Colonic mucosa (tissue), 4 donors: Measurements from ENCODE around the gene GAA. TPM values are rescaled to one million over a fixed set of nuclear protein-coding genes. Genes with fewer than 3 reads are reported as not detected.

Experiments
- DNase-seq: peaks from one replicate; pipeline ENCODE4 v3.0.0-alpha.2; 2020
- H3K27ac ChIP-seq: fragments of 200-600 bp; one replicate; pipeline ENCODE4 v1.8.0; 2021
- H3K27me3 ChIP-seq: fragments of 200-600 bp; one replicate; pipeline ENCODE4 v1.8.0; 2021
- H3K36me3 ChIP-seq: fragments of 200-600 bp; one replicate; pipeline ENCODE4 v1.8.0; 2021
- H3K4me1 ChIP-seq: fragments of 200-600 bp; one replicate; pipeline ENCODE4 v1.8.0; 2021; ENCODE audit warnings: mild to moderate bottlenecking
- H3K4me3 ChIP-seq: fragments of 200-600 bp; one replicate; pipeline ENCODE4 v1.8.0; 2021
- H3K9ac ChIP-seq, 2 donors: one replicate each; pipeline ENCODE4 v1.7.0; 2013; ENCODE audit warnings: control low read depth in 2 of 2, low read depth in 2 of 2, low read length in 2 of 2
- H3K9me3 ChIP-seq: fragments of 200-600 bp; one replicate; pipeline ENCODE4 v1.8.0; 2021
- CTCF ChIP-seq: fragments of 200-600 bp; IDR thresholded peaks from one replicate; pipeline ENCODE4 v1.8.0; 2022; ENCODE audit warnings: antibody characterized with exemption, mild to moderate bottlenecking
- intact Hi-C: fragments of 100-400 bp; cut with DNase I; formaldehyde crosslinking; loops from one replicate; pipeline ENCODE4 v1.14.1; 2022
- microRNA-seq: library from miRNA; unstranded; fragments of <30 nt; microRNA quantifications from one replicate; pipeline ENCODE4, GENCODE V29; 2019
- total RNA-seq, 2 donors: library from RNA; stranded (reverse); fragmentation: NEBNext Ultra II Directional in 1 of 2; extraction: Animal tissue kit (Norgen Biotek cat#: 25700) in 1 of 2; gene quantifications; one replicate each; pipeline ENCODE4 v1.2.1, GENCODE V29; 2021
- donor health status: healthy.
- donor health status: DM: no; HTN: no; CAD: no.
- donor health status: DM: no; HTN: no; CAD: no.

Gene GAA
- total RNA-seq, 2 donors from 2014 or later, result 34.0 to 59.4 TPM

- Histone ChIP-seq H3K36me3 (no peaks in the 10 kb centered on the region), H3K9ac (no peak overlapping the region), H3K4me1 (no peaks in the 10 kb centered on the region), H3K27me3 (no peaks in the 10 kb centered on the region), H3K9me3 (no peaks in the 10 kb centered on the region), H3K4me3 (no peak overlapping the region), H3K27ac (no peak overlapping the region)
- DNase-seq, result no peak
- intact Hi-C loops, result no loop called here
- no peak for TF ChIP-seq CTCF
Observed at GRCh38 chr17:80169107-80169506, 67.7 kb downstream of the GAA start.

Small RNAs within 50 kb of the gene (microRNA-seq; reads per million reads assigned to microRNA genes)
- gene MIR1268B, result not detected

Other genes starting within 250 kb of the GAA start
- 10 to 100 TPM; 14.4 to 19.8 TPM for gene TBC1D16, start 65.7 kb upstream of the GAA start, total RNA-seq
- gene CCDC40, start 64.9 kb upstream of the GAA start, total RNA-seq, result 1 to 10 TPM; 1.2 to 3.6 TPM
- gene EIF4A3, start 45.5 kb downstream of the GAA start, total RNA-seq, result 100 to 1,000 TPM in 1 of 2 donors, 10 to 100 TPM in 1; 99.8 to 114 TPM
- under 1 TPM; 0.29 to 0.54 TPM for gene CARD14, start 68.4 kb downstream of the GAA start, total RNA-seq
- 10 to 100 TPM; 40.3 to 43.1 TPM for gene SGSH, start 118.8 kb downstream of the GAA start, total RNA-seq
- gene SLC26A11, start 118.8 kb downstream of the GAA start, total RNA-seq, result 1 to 10 TPM; 8.0 to 9.3 TPM
- gene RNF213, start 159.3 kb downstream of the GAA start, total RNA-seq, result 100 to 1,000 TPM in 1 of 2 donors, 10 to 100 TPM in 1; 80.8 to 101 TPM